Tibial artery (tissue), 4 donors: Measurements from ENCODE around the gene POLR2M.

Experiments used
- DNase-seq, 2 donors: peaks; one replicate each; pipeline ENCODE4 v3.0.0-alpha.2; 2019
- H3K27ac ChIP-seq, 2 donors: fragments of 200-600 bp; sonication (generic) in 1 of 2; 1 replicate in 1 of 2; 2 replicates in 1 of 2; pipeline ENCODE4 v1.5.1; 2018 to 2019; ENCODE audit warnings: mild to moderate bottlenecking in 1 of 2
- H3K27me3 ChIP-seq, 2 donors: fragments of 200-600 bp; sonication (generic) in 1 of 2; one replicate each; pipeline versions ENCODE4 v1.5.1 to v1.6.0; 2016 to 2019
- H3K36me3 ChIP-seq, 3 donors: fragments of 200-600 bp; sonication (generic) in 2 of 3; one replicate each; pipeline ENCODE4 v1.5.1; 2016 to 2019; ENCODE audit warnings: mild to moderate bottlenecking in 2 of 3
- H3K4me1 ChIP-seq, 4 donors: fragments of 200-600 bp; sonication (generic) in 2 of 4; 1 replicate in 3 of 4; 2 replicates in 1 of 4; pipeline ENCODE4 v1.5.1; 2016 to 2019
- H3K4me3 ChIP-seq, 2 donors: fragments of 200-600 bp; sonication (generic) in 1 of 2; 1 replicate in 1 of 2; 2 replicates in 1 of 2; pipeline ENCODE4 v1.5.1; 2018 to 2019; ENCODE audit warnings: mild to moderate bottlenecking in 2 of 2
- H3K9me3 ChIP-seq, 3 donors: fragments of 200-600 bp; sonication (generic) in 1 of 3; one replicate each; pipeline ENCODE4 v1.5.1; 2016 to 2019
- CTCF ChIP-seq, 2 experiments: fragments of 200-600 bp in 1 of 2; fragments of 450-650 bp in 1 of 2; IDR thresholded peaks; one replicate each; pipeline ENCODE4 v1.5.1; 2017 to 2019; ENCODE audit warnings: antibody characterized with exemption in 2 of 2, mild to moderate bottlenecking in 1 of 2, moderate library complexity in 1 of 2
- intact Hi-C: fragments of 100-400 bp; cut with DNase I; formaldehyde crosslinking; loops from one replicate; pipeline ENCODE4 v1.15.0; 2023; ENCODE audit warnings: low total_unique reads

The POLR2M gene

DNA sequence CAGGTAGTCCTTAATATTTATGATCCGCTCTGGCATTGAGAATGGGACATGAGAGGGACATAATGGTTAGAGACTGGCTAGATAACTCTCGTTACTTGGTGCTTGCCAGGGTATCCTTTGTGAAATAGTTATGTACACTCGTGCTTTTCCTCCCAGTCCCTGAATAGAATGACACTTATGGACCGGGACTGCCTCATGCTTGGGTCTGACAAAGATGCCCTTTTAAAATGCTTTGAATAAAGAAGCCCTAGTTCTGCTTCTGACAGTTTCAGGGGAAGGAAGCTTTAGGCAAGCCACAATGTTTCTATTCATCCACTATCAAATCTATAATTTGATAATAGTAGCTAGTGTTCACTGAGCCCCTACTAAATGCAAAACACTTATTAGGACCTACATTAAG lies 29.4 kb downstream of the POLR2M start:
- H3K27ac ChIP-seq = no peak overlapping the region
- intact Hi-C loops = no loop called here
- no peak overlapping the region for H3K4me3 ChIP-seq
- H3K9me3 ChIP-seq = no peaks in the 10 kb centered on the region
- H3K36me3 ChIP-seq = no peaks in the 10 kb centered on the region
- H3K27me3 ChIP-seq = no peaks in the 10 kb centered on the region
- no peak for DNase-seq
- TF ChIP-seq CTCF (IDR thresholded peaks at IDR 0.05) = no peak
- peaks cover 0 to 5% (median 0%) of the 10 kb centered on the region in 4 donors for H3K4me1 ChIP-seq

DNA sequence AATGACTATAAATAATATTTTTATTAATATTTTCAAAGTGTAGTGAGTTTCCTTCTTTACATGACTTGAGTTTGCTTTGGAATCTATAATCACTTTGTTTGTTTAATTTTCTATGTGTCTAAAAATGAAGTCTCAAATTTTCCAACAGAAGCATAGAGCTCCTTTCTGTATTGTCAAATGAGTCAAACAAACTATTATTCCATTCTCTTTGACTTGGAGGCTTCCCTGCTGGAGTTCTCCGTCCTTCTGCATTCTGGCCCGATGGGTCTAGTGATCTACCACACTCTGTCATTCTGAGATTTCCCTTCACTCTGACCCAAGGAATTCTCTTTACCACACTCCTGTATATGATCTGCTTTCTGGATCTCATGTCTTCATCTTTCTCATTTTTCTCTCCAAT lies 30.1 kb downstream of the POLR2M start:
- no peak overlapping the region for H3K4me3 ChIP-seq
- intact Hi-C loops = no loop called here
- H3K27ac ChIP-seq = no peak overlapping the region
- H3K9me3 ChIP-seq = no peaks in the 10 kb centered on the region
- DNase-seq = no peak
- H3K27me3 ChIP-seq = no peaks in the 10 kb centered on the region
- H3K4me1 ChIP-seq = peaks cover 0 to 5% (median 0%) of the 10 kb centered on the region in 4 donors
- no peaks in the 10 kb centered on the region for H3K36me3 ChIP-seq
- TF ChIP-seq CTCF (IDR thresholded peaks at IDR 0.05) = no peak

DNA sequence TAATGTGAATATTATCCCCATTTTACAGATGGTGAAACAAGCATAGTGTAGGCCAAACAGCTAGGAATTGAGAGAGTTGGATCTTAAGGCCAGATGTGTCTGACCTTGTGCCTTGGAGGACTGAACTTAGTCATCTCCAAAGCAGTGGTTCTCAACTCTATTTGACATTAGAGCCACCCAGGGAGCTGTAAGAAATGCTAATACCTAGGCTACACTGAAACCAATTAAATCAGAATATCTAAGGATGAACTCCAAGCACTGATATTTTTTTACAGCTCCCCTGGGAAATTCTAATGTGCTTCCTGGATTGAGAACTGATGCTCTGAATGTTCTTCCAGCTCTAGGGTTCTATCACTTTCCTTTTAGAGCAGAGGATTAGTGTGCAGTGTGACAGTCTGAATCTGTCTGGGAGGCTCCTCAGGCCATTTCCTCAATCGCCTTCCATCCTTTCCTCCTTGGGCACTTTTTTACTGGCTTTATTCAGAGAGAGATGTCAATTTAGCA lies 32.3 kb downstream of the POLR2M start:
- Histone ChIP-seq H3K27ac (no peak overlapping the region), H3K27me3 (no peaks in the 10 kb centered on the region)
- intact Hi-C loops = no loop called here

DNA sequence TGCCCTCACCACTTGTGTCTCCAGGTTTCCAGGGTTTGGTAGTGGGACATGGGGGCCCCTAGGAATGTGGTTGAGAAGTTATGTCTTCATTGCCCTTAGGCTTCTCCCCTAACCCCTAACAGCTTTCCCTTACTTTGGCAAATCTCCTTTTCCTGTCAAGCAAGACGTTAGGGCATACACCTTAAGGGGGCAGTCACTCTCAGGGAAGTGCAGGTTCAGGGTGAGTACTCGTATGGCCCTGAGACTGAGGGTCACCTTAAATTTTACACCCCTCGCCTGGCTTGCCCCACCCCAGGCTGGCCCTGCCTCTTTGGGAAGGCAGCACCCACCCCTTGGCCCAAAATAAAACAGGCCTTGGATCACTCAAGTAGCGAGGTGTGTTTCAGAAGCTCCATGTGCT lies 33.5 kb downstream of the POLR2M start:
- no peaks in the 10 kb centered on the region for H3K9me3 ChIP-seq
- no peak for DNase-seq
- TF ChIP-seq CTCF (IDR thresholded peaks at IDR 0.05) = no peak
- H3K27me3 ChIP-seq = no peaks in the 10 kb centered on the region
- intact Hi-C loops = no loop called here
- H3K4me3 ChIP-seq = no peak overlapping the region
- no peaks in the 10 kb centered on the region for H3K36me3 ChIP-seq
- H3K27ac ChIP-seq = no peak overlapping the region
- H3K4me1 ChIP-seq = no peaks in the 10 kb centered on the region

More for the DNA sequence above, 32.3 kb downstream of the POLR2M start:
- H3K4me1 ChIP-seq = no peaks in the 10 kb centered on the region
- H3K36me3 ChIP-seq = no peaks in the 10 kb centered on the region
- H3K9me3 ChIP-seq = no peaks in the 10 kb centered on the region
- TF ChIP-seq CTCF (IDR thresholded peaks at IDR 0.05) = no peak
- no peak overlapping the region for H3K4me3 ChIP-seq
- no peak for DNase-seq

DNA sequence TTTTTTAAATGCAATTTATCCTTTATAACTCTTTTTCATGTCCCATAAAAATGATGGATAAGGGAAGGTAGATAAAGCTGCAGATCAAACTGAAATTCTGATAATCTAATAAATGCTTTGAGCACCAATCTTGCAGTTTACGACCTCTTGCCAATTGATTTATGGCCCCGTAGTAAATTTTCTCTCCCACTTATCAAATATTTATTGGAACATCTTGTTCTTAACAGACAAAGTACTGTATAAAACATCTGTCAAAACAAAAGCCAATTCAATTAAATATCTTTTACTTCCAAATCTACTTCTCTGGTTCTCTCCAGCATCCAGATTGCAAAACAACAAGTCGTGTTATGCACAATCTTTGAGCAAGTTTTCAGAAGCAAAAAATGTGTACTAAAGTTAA lies 34.6 kb downstream of the POLR2M start:
- Histone ChIP-seq H3K4me1 (no peaks in the 10 kb centered on the region), H3K4me3 (no peak overlapping the region), H3K27ac (no peak overlapping the region), H3K36me3 (no peaks in the 10 kb centered on the region), H3K9me3 (no peaks in the 10 kb centered on the region), H3K27me3 (no peaks in the 10 kb centered on the region)
- intact Hi-C loops = no loop called here
- no peak for TF ChIP-seq CTCF (IDR thresholded peaks at IDR 0.05)
- DNase-seq = no peak

- no peak for DNase-seq
- intact Hi-C loops = no loop called here
- Histone ChIP-seq H3K27me3 (no peaks in the 10 kb centered on the region), H3K36me3 (no peaks in the 10 kb centered on the region), H3K9me3 (no peaks in the 10 kb centered on the region), H3K4me1 (no peaks in the 10 kb centered on the region), H3K4me3 (no peak overlapping the region), H3K27ac (no peak overlapping the region)
- no peak for TF ChIP-seq CTCF (IDR thresholded peaks at IDR 0.05)
These were observed 36.9 kb downstream of the POLR2M start for GRCh38 chr15:57743424-57743823.
